ENCODE data around the gene TANK. TPM values are rescaled to one million over a fixed set of nuclear protein-coding genes. Genes with fewer than 3 reads are reported as not detected.
A peak's percentile ranks its signal among the peaks of the same experiment; 100 is the strongest.

Gene TANK
- total RNA-seq, 4 donors from 2014 or later: 63.8 to 97.7 (median 88.8) TPM

DNA sequence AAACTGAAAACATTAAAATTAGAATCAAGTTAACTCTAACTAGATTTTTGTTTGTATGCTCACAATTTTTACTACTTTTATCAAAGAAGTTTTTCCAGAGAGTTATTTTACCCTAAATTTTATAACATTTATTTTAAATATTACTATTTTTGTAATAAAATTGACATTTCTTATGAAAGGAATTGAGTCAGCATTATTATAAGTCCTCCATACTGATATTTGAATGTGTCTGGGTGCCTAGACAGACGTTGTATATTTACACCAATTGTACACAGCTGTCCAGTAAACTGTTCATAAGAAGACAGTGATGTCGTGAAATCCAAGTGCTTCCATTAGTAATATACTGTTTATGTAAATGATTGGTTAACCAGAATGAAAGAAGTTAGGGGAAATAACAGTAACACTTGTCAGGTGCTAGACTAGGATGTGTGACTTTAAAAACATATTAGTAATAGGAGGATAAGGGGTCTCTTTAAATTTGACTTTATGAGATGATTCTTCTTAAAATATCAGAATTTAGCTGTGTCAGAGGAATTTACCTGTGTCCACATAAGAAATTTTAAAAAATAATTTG, 73.7 kb downstream of the TANK start:
- Histone ChIP-seq H3K27me3 (no peaks in the 10 kb centered on the region), H3K27ac (no peak overlapping the region), H3K4me1 (peaks cover 0 to 12% (median 3%) of the 10 kb centered on the region in 4 donors), H3K4me3 (no peak overlapping the region), H3K36me3 (peaks cover 0 to 30% (median 0%) of the 10 kb centered on the region in 3 donors), H3K9me3 (no peaks in the 10 kb centered on the region)
- TF ChIP-seq, protein P1, sequence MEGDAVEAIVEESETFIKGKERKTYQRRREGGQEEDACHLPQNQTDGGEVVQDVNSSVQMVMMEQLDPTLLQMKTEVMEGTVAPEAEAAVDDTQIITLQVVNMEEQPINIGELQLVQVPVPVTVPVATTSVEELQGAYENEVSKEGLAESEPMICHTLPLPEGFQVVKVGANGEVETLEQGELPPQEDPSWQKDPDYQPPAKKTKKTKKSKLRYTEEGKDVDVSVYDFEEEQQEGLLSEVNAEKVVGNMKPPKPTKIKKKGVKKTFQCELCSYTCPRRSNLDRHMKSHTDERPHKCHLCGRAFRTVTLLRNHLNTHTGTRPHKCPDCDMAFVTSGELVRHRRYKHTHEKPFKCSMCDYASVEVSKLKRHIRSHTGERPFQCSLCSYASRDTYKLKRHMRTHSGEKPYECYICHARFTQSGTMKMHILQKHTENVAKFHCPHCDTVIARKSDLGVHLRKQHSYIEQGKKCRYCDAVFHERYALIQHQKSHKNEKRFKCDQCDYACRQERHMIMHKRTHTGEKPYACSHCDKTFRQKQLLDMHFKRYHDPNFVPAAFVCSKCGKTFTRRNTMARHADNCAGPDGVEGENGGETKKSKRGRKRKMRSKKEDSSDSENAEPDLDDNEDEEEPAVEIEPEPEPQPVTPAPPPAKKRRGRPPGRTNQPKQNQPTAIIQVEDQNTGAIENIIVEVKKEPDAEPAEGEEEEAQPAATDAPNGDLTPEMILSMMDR (IDR thresholded peaks at IDR 0.05): no peak
- no peak for TF ChIP-seq POLR2A (IDR thresholded peaks at IDR 0.05)
- no peak for DNase-seq

DNA sequence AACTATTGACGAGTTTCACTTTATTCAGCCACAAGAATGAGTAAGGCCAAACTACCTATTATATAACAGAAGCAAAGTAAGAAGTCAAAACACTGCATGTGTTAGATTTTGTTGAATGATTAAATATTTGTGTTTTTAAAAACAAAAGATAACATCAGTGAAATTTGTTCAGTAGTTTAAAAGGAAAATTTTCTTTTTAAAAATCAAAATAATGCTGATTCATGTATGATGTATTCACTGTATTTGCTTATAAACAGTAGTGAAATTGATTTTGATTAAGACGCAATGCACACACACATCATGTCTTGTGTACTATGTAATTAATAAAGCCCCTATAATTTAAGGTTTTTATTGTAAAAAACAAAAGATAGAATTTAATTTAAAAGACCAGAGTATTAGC, 74.4 kb downstream of the TANK start:
- Histone ChIP-seq H3K4me1 (peaks cover 0 to 12% (median 3%) of the 10 kb centered on the region in 4 donors), H3K4me3 (no peak overlapping the region), H3K9me3 (no peaks in the 10 kb centered on the region), H3K27ac (no peak overlapping the region), H3K27me3 (no peaks in the 10 kb centered on the region), H3K36me3 (peaks cover 0 to 27% (median 0%) of the 10 kb centered on the region in 3 donors)
- no peak for TF ChIP-seq POLR2A (IDR thresholded peaks at IDR 0.05)
- TF ChIP-seq, protein P1 (IDR thresholded peaks at IDR 0.05): no peak
- DNase-seq: no peak

DNA sequence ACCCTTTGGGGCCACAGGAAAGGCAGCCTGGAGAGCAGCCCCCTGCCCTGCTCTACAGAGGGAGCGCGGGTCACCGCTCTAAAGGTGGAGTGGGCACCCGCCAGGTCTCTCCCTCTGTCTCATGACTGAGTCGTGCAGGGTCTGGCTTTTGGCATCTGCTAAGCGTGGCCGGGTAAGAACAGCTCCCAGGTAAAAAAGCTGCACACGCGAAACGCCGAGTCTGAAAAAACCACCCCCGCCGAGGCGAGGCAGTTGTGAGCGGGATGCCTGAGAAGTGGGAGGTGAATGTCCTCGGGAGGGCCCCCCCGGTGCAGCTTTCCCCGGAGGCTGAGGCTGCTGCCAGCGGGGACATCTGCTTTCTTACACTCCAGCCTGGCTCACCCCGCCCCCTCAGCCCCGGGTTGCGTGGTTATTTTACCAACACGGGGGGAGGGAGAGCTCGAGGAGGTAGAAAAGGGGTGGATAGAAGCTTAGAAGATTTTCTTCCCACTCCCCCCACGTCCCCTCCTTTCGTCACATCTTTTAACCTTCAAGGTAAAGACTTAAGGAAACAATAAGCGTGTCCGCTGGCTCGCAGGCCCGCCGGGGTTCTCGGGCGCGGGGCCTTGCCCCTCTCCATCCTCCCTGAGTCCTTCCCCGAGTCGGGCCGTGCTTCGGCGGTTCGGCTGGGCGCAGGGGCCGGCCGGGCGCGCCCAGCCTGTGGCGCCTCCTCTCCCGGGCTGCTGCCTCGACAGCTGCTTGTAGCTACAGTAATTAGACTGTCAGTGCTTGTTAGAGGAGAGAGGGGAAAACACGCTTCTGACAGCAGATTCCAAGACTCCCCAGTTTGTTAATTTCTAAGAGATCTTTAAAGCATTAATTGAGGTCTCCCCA, 77.4 kb downstream of the TANK start:
- peak overlapping the region; percentile 53 to 74 (median 64) for H3K4me3 ChIP-seq
- peak; percentile 59 to 70 (median 60) for DNase-seq
- no peaks in the 10 kb centered on the region for H3K9me3 ChIP-seq
- H3K36me3 ChIP-seq: peaks cover 0 to 7% (median 0%) of the 10 kb centered on the region in 3 donors
- peaks cover 0 to 12% (median 3%) of the 10 kb centered on the region in 4 donors for H3K4me1 ChIP-seq
- TF ChIP-seq, protein P1 (IDR thresholded peaks at IDR 0.05): no peak
- no peak for TF ChIP-seq POLR2A (IDR thresholded peaks at IDR 0.05)
- H3K27ac ChIP-seq: peak overlapping the region in 1 of 4 donors; percentile 65
- H3K27me3 ChIP-seq: no peaks in the 10 kb centered on the region

DNA sequence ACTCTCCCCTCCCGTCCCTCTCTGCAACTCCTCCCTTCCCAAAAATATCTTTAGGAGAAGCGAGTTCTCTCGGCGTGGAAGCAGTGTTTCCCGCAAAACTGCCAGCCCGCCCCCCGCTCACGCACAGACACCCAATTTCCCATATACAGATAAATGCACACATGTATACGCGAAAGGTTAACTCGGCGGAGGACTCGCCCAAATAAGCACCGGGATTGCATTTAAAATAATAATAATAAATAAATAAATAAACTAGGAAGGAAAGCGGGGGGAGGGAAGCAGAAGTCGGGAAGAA, 78.0 kb downstream of the TANK start:
- no peak for DNase-seq
- TF ChIP-seq, protein P1 (IDR thresholded peaks at IDR 0.05): no peak
- no peak for TF ChIP-seq POLR2A (IDR thresholded peaks at IDR 0.05)
- H3K9me3 ChIP-seq: no peaks in the 10 kb centered on the region

DNA sequence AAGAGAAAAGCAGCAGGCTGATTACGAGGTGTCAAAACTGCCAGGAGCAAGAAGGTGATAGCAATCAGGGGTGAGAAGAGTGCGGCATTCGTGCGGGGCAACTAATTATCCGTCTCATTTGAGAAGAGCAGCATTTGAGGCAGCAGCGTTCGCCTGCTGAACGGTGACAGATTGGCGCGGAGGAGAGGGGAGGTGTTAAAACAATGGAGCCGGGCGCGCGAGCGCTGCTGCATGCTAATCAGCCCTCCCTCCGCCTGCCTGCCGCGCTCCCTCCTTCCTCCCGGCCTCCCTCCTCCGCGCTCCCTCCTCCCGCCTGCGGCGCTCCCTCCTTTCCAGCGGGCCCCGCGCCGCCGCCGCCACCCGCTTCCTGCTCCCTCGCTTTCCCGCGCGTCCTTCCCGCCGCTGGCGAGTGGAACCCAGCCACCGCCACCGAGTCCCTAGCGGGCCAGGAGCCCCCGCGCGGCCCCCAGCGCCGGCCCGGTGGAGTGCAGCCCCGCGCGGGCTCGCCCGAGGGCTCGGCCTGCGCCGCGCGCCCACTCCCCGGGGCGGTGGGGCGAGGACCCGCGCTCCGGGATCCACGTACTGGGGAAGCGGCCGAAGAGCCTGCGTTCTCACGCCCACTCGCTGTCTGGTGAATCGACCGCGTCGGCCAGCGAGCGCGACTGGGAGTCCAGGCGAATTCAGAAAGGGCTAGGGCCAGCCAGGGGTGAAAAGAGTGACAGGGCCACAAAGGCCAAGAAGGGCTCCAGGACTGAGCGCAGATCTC, 78.5 kb downstream of the TANK start:
- TF ChIP-seq, protein P1 (IDR thresholded peaks at IDR 0.05): peak in 1 of 6 experiments; percentile 8
- TF ChIP-seq POLR2A (IDR thresholded peaks at IDR 0.05): no peak
- Histone ChIP-seq H3K4me3 (peak overlapping the region; percentile 53 to 74 (median 64)), H3K27ac (peak overlapping the region in 2 of 4 donors; percentile 64 to 65), H3K36me3 (peaks cover 0 to 7% (median 0%) of the 10 kb centered on the region in 3 donors), H3K27me3 (no peaks in the 10 kb centered on the region), H3K4me1 (peaks cover 0 to 13% (median 3%) of the 10 kb centered on the region in 4 donors), H3K9me3 (no peaks in the 10 kb centered on the region)
- peak; percentile 53 to 76 (median 67) for DNase-seq

More for the DNA sequence above, 78.0 kb downstream of the TANK start:
- H3K4me1 ChIP-seq: peaks cover 0 to 12% (median 3%) of the 10 kb centered on the region in 4 donors
- H3K36me3 ChIP-seq: peaks cover 0 to 7% (median 0%) of the 10 kb centered on the region in 3 donors
- peak overlapping the region in 1 of 4 donors; percentile 65 for H3K27ac ChIP-seq
- peak overlapping the region; percentile 53 to 74 (median 64) for H3K4me3 ChIP-seq
- H3K27me3 ChIP-seq: no peaks in the 10 kb centered on the region

Measured in Peyer's patch (tissue), 4 donors.